SK-N-SH treated with all-trans-retinoic acid at 6 μM for 48 hours (cell line): Measurements from ENCODE around the gene PDSS1.

Source experiments
- ATAC-seq: fragments of 200-7000 bp; cut with Tn5 transposase; 3 replicates; pipeline ENCODE4 v1.9.1; 2020; ENCODE audit warnings: mild to moderate bottlenecking, moderate library complexity
- ARNTL ChIP-seq: fragments of 450-650 bp; formaldehyde crosslinking; IDR thresholded peaks from 2 replicates; pipeline ENCODE4 v1.5.0; 2020; ENCODE audit warnings: low read depth, mild to moderate bottlenecking, moderate library complexity, borderline replicate concordance
- BACH2 ChIP-seq: fragments of 250-450 bp; sonication (Bioruptor Pico); IDR thresholded peaks from 2 replicates; pipeline ENCODE4 v1.9.0; 2021; ENCODE audit warnings: mild to moderate bottlenecking, borderline replicate concordance
- ESRRG ChIP-seq: fragments of 250-450 bp; sonication (Bioruptor Pico); IDR thresholded peaks from 2 replicates; pipeline ENCODE4 v1.6.1; 2021; ENCODE audit warnings: mild to moderate bottlenecking
- GLIS3 ChIP-seq: fragments of 250-450 bp; sonication (Bioruptor Pico); IDR thresholded peaks from 2 replicates; pipeline ENCODE4 v1.5.0; 2020; ENCODE audit warnings: mild to moderate bottlenecking, moderate library complexity
- PATZ1 ChIP-seq: fragments of 250-450 bp; sonication (Bioruptor Pico); IDR thresholded peaks from 2 replicates; pipeline ENCODE4 v1.8.0; 2020; ENCODE audit warnings: mild to moderate bottlenecking, moderate library complexity, borderline replicate concordance
- POU6F1 ChIP-seq: fragments of 250-450 bp; sonication (Bioruptor Pico); IDR thresholded peaks from 2 replicates; pipeline ENCODE4 v1.8.0; 2021; ENCODE audit warnings: low read depth, mild to moderate bottlenecking, moderate library complexity, borderline replicate concordance
- PPARA ChIP-seq: fragments of 250-450 bp; sonication (Bioruptor Pico); IDR thresholded peaks from 2 replicates; pipeline ENCODE4 v1.5.0; 2020; ENCODE audit warnings: mild to moderate bottlenecking, borderline replicate concordance
- SNAI2 ChIP-seq: fragments of 250-450 bp; sonication (Bioruptor Pico); IDR thresholded peaks from 2 replicates; pipeline ENCODE4 v1.5.0; 2020; ENCODE audit warnings: mild to moderate bottlenecking, moderate library complexity
- TCF4 ChIP-seq: fragments of 250-450 bp; sonication (Bioruptor Pico); IDR thresholded peaks from 2 replicates; pipeline ENCODE4 v1.8.0; 2021; ENCODE audit warnings: mild to moderate bottlenecking, moderate library complexity, borderline replicate concordance
- TOX ChIP-seq: fragments of 250-450 bp; sonication (Bioruptor Pico); IDR thresholded peaks from 2 replicates; pipeline ENCODE4 v1.8.0; 2021; ENCODE audit warnings: mild to moderate bottlenecking, moderate library complexity, borderline replicate concordance
- TSHZ2 ChIP-seq: fragments of 250-450 bp; sonication (Bioruptor Pico); IDR thresholded peaks from 2 replicates; pipeline ENCODE4 v1.5.0; 2020; ENCODE audit warnings: mild to moderate bottlenecking, moderate library complexity
- ZC3H10 ChIP-seq: fragments of 250-450 bp; sonication (Bioruptor Pico); IDR thresholded peaks from 2 replicates; pipeline ENCODE4 v1.5.1; 2021; ENCODE audit warnings: mild to moderate bottlenecking, moderate library complexity
- ZFP3 ChIP-seq: fragments of 250-450 bp; sonication (Bioruptor Pico); IDR thresholded peaks from 2 replicates; pipeline ENCODE4 v1.5.0; 2020; ENCODE audit warnings: mild to moderate bottlenecking, moderate library complexity
- ZFP30 ChIP-seq: fragments of 450-650 bp; formaldehyde crosslinking; IDR thresholded peaks from 2 replicates; pipeline ENCODE4 v1.5.0; 2022; ENCODE audit warnings: mild to moderate bottlenecking, moderate library complexity
- TF ChIP-seq, protein P1 (sequence below): fragments of 250-450 bp; sonication (Bioruptor Pico); IDR thresholded peaks from 2 replicates; pipeline ENCODE4 v1.5.1; 2020; ENCODE audit warnings: low read depth, mild to moderate bottlenecking, moderate library complexity

Gene PDSS1

DNA sequence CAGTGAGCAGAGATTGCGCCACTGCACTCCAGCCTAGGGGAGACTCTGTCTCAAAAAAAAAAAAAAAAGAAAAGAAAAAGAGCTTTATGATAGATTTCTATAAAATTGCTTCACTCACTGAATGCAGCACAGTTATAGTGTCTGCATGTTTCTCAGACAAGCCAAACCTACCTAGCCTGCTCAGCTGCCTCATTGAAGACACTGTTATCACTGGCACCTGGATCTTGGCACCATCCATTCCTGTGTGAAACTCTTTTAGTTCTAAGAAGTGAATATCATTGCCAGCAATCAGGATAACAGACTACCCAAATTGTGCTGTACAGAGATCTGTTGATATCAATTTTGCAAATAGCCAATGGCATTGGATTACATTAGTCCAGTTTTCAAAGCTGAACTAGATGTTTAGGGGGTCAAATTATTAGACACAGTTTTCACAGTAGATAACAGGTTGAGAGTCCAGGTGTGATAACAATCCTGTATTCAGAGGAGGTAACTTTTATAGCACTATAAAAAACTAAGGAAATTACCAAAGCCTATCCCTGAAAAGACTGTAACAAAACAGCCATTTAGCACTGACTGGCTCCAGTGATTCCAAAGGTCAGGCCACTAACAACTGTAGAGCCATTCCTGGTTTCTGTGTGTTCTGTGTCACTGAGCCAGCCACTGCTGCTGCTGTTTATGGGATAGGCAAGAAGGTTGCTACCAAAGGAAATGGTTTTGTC, 17.1 kb downstream of the PDSS1 start:
- TF ChIP-seq, protein P1, sequence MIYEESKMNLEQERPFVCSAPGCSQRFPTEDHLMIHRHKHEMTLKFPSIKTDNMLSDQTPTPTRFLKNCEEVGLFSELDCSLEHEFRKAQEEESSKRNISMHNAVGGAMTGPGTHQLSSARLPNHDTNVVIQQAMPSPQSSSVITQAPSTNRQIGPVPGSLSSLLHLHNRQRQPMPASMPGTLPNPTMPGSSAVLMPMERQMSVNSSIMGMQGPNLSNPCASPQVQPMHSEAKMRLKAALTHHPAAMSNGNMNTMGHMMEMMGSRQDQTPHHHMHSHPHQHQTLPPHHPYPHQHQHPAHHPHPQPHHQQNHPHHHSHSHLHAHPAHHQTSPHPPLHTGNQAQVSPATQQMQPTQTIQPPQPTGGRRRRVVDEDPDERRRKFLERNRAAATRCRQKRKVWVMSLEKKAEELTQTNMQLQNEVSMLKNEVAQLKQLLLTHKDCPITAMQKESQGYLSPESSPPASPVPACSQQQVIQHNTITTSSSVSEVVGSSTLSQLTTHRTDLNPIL (CRISPR knock-in tag), result no peak
- TF ChIP-seq TCF4, result no peak
- ATAC-seq, result no peak

DNA sequence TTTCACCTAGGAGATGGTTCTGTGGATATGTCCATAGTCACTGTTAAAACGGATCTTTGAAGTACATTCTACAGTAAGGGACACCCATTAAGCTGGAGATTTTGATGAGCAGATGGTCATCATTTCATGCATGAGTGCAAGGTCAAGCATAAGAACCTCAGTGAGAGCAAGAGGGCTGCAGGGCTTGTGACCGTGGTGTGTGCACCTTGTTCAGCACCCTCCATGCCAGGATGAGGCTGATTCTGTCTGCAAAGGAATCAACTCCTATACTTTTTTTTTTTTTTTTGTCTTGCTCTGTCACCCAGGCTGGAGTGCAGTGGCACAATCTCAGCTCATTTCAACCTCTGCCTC, 17.6 kb downstream of the PDSS1 start:
- TF ChIP-seq TCF4, result no peak
- TF ChIP-seq ARNTL (CRISPR knock-in tag), result no peak
- no peak for TF ChIP-seq SNAI2 (CRISPR knock-in tag)
- no peak for TF ChIP-seq ZC3H10 (CRISPR knock-in tag)
- TF ChIP-seq BACH2 (CRISPR knock-in tag), result no peak
- no peak for TF ChIP-seq ZFP3 (CRISPR knock-in tag)
- TF ChIP-seq TOX (CRISPR knock-in tag), result no peak
- no peak for TF ChIP-seq POU6F1 (CRISPR knock-in tag)
- TF ChIP-seq ESRRG (CRISPR knock-in tag), result no peak
- no peak for TF ChIP-seq PPARA (CRISPR knock-in tag)
- TF ChIP-seq, all 23 proteins: peak for 0
- no peak for ATAC-seq

GRCh38 chr10:26717476-26717875, 20.0 kb downstream of the PDSS1 start:
- TF ChIP-seq ZC3H10 (CRISPR knock-in tag), result no peak
- TF ChIP-seq PATZ1 (CRISPR knock-in tag), result no peak
- TF ChIP-seq ESRRG (CRISPR knock-in tag), result no peak
- TF ChIP-seq TOX (CRISPR knock-in tag), result no peak
- no peak for TF ChIP-seq ZFP30 (CRISPR knock-in tag)
- no peak for TF ChIP-seq POU6F1 (CRISPR knock-in tag)
- TF ChIP-seq TSHZ2 (CRISPR knock-in tag), result no peak
- TF ChIP-seq TCF4, result no peak
- no peak for TF ChIP-seq PPARA (CRISPR knock-in tag)
- no peak for TF ChIP-seq GLIS3 (CRISPR knock-in tag)
- no peak for TF ChIP-seq ARNTL (CRISPR knock-in tag)
- no peak for TF ChIP-seq ZFP3 (CRISPR knock-in tag)
- TF ChIP-seq, protein P1 (CRISPR knock-in tag), result no peak
- no peak for TF ChIP-seq SNAI2 (CRISPR knock-in tag)
- ATAC-seq, result no peak
